K562 (cell line): Measurements from ENCODE around the gene GPR78. TPM values are rescaled to one million over a fixed set of nuclear protein-coding genes. Genes with fewer than 3 reads are reported as not detected.

Experiments
- ATAC-seq: fragments of 200-7000 bp; cut with Tn5 transposase; 3 replicates; pipeline ENCODE4 v1.9.1; 2020; ENCODE audit warnings: moderate library complexity
- BruUV-seq: library from RNA; stranded (reverse); fragments of 400-500 nt; replicated peaks from 2 replicates; lab custom pipeline; 2021; lab: Mats Ljungman, UMichigan
- CTCF ChIA-PET: fragments of 300-600 bp; formaldehyde crosslinking; extraction: SDS; loops from one replicate; lab custom pipeline; 2021; ENCODE audit warnings: low intra/inter-chr PET ratio; lab: Yijun Ruan, JAX
- POLR2A ChIA-PET: fragments of 300-600, 350-650 bp; sonication (Branson Sonifier 250); formaldehyde crosslinking; extraction: SDS; loops from one replicate; lab custom pipeline; 2021; ENCODE audit warnings: antibody characterized with exemption, inconsistent platforms; lab: Yijun Ruan, JAX
- DNase-seq, 4 experiments: peaks; one replicate each; pipeline versions ENCODE4 v3.0.0 to v3.0.0-alpha.2; 2011 to 2018; ENCODE audit warnings: low spot score in 3 of 4, mixed read lengths in 3 of 4; ENCODE audit errors: extremely low read depth in 1 of 4
- FAIRE-seq: peaks from 2 replicates; lab custom pipeline; 2011; peaks lifted over from hg19 to GRCh38; lab: Jason Lieb, UNC
- H2AFZ ChIP-seq: 2 replicates; pipeline ENCODE4 v1.6.0; 2011; ENCODE audit warnings: low read depth, low read length, control low read depth, inconsistent platforms
- H3K27ac ChIP-seq: fragments of 200-600 bp; 3 replicates; pipeline ENCODE4 v1.8.0; 2011; ENCODE audit warnings: low read depth, mild to moderate bottlenecking, control low read depth, inconsistent platforms, low read length, moderate library complexity, mixed read lengths; ENCODE audit errors: extremely low read depth
- H3K27me3 ChIP-seq, 2 experiments: fragments of 300-600 bp in 1 of 2; 2 replicates in 1 of 2; 3 replicates in 1 of 2; pipeline versions ENCODE4 v1.6.0 to v1.8.0; 2011; ENCODE audit warnings: inconsistent platforms in 2 of 2, low read length in 2 of 2, mild to moderate bottlenecking in 1 of 2, mixed read lengths in 1 of 2, moderate library complexity in 1 of 2; ENCODE audit not compliant: control insufficient read depth in 2 of 2, insufficient read depth in 2 of 2
- H3K36me3 ChIP-seq: fragments of 300-600 bp; 3 replicates; pipeline ENCODE4 v1.8.0; 2011; ENCODE audit warnings: mild to moderate bottlenecking, low read length, inconsistent platforms; ENCODE audit not compliant: control insufficient read depth, insufficient read depth
- H3K4me1 ChIP-seq, 2 experiments: fragments of 200-600 bp in 1 of 2; replicated peaks in 1 of 2; 2 replicates in 1 of 2; 3 replicates in 1 of 2; pipeline versions ENCODE4 v1.5.1 to v1.8.0; 2011; ENCODE audit warnings: inconsistent platforms in 2 of 2, low read length in 2 of 2, mild to moderate bottlenecking in 1 of 2, mixed read lengths in 1 of 2, moderate library complexity in 1 of 2; ENCODE audit not compliant: control insufficient read depth in 2 of 2, insufficient read depth in 2 of 2
- H3K4me2 ChIP-seq: 2 replicates; pipeline ENCODE4 v1.6.1; 2011; ENCODE audit warnings: low read length, control low read depth, inconsistent platforms, mixed read lengths; ENCODE audit not compliant: insufficient read depth
- H3K4me3 ChIP-seq: fragments of 200-600 bp; sonication (generic), shearing (Covaris generic); 2 replicates; pipeline ENCODE4 v1.5.1; 2016; ENCODE audit warnings: control low read depth, inconsistent platforms
- H3K79me2 ChIP-seq: fragments of 200-600 bp; 3 replicates; pipeline ENCODE4 v1.8.0; 2011; ENCODE audit warnings: low read length, inconsistent platforms; ENCODE audit not compliant: control insufficient read depth, insufficient read depth
- H3K9ac ChIP-seq, 2 experiments: 2 replicates each; pipeline versions ENCODE4 v1.6.0 to v1.6.1; 2011; ENCODE audit warnings: low read depth in 2 of 2, low read length in 2 of 2, control low read depth in 1 of 2, inconsistent platforms in 1 of 2, mild to moderate bottlenecking in 1 of 2, mixed read lengths in 1 of 2; ENCODE audit not compliant: insufficient read depth in 1 of 2
- H3K9me1 ChIP-seq: one replicate; pipeline ENCODE4 v1.6.0; 2011; ENCODE audit warnings: inconsistent platforms, mild to moderate bottlenecking, low read length, moderate library complexity; ENCODE audit not compliant: control insufficient read depth, insufficient read depth
- H3K9me3 ChIP-seq: replicated peaks from 2 replicates; pipeline ENCODE4 v1.5.1; 2011; ENCODE audit warnings: low read depth, low read length, inconsistent platforms; ENCODE audit not compliant: control insufficient read depth, insufficient read depth
- H4K20me1 ChIP-seq: replicated peaks from 2 replicates; pipeline ENCODE4 v1.6.1; 2011; ENCODE audit warnings: low read length, inconsistent platforms, mixed read lengths; ENCODE audit not compliant: control insufficient read depth, insufficient read depth
- DMBX1 ChIP-seq: fragments of 250-450 bp; sonication (Bioruptor Pico); IDR thresholded peaks from 2 replicates; pipeline ENCODE4 v1.8.0; 2022; ENCODE audit warnings: inconsistent platforms, mild to moderate bottlenecking, moderate library complexity, borderline replicate concordance
- HEY1 ChIP-seq: fragments of 250-450 bp; sonication (Bioruptor Pico); IDR thresholded peaks from 2 replicates; pipeline ENCODE4 v1.5.0; 2020; ENCODE audit warnings: mild to moderate bottlenecking, moderate library complexity, borderline replicate concordance
- PKNOX1 ChIP-seq: fragments of 450-650 bp; IDR thresholded peaks from 2 replicates; pipeline ENCODE4 v1.6.1; 2016
- SIX5 ChIP-seq, 2 experiments: IDR thresholded peaks; 2 replicates each; pipeline ENCODE4 v1.6.1; 2011; ENCODE audit warnings: low read length in 2 of 2, borderline replicate concordance in 1 of 2, low read depth in 1 of 2, mild to moderate bottlenecking in 1 of 2, moderate library complexity in 1 of 2; ENCODE audit not compliant: insufficient read depth in 1 of 2
- STAG1 ChIP-seq: sonication (generic); formaldehyde crosslinking; IDR thresholded peaks from 2 replicates; pipeline ENCODE4 v1.5.0; 2020; ENCODE audit warnings: missing genetic modification reagents, borderline replicate concordance
- TAF1 ChIP-seq: IDR thresholded peaks from 2 replicates; pipeline ENCODE4 v1.6.1; 2011; ENCODE audit warnings: mild to moderate bottlenecking, low read length, moderate library complexity; ENCODE audit not compliant: insufficient read depth, control insufficient read depth, severe bottlenecking; ENCODE audit errors: extremely low read depth
- TRIM24 ChIP-seq, 2 experiments: fragments of 450-650 bp; IDR thresholded peaks; 2 replicates each; pipeline ENCODE4 v1.6.1; 2016
- ZBTB8A ChIP-seq: fragments of 450-650 bp; IDR thresholded peaks from 2 replicates; pipeline ENCODE4 v1.6.1; 2018; ENCODE audit warnings: mild to moderate bottlenecking, moderate library complexity; ENCODE audit not compliant: partially characterized antibody
- ZC3H8 ChIP-seq: fragments of 450-650 bp; IDR thresholded peaks from 2 replicates; pipeline ENCODE4 v1.6.1; 2017
- WGBS: fragments of 100-300 bp; shearing (Covaris generic); methylation state at CpG from one replicate; pipeline ENCODE4 v1.1.6; 2016; ENCODE audit warnings: low coverage, mixed read lengths; ENCODE audit not compliant: insufficient coverage; ENCODE audit errors: missing lambda C conversion rate; 5-methylcytosine and 5-hydroxymethylcytosine counted together
- in situ Hi-C: fragments of 300-500 bp; cut with MboI; formaldehyde crosslinking; loops from 4 replicates; pipeline ENCODE4 v1.15.0; 2018; ENCODE audit warnings: inconsistent platforms, mixed read lengths
- intact Hi-C: fragments of 100-400 bp; cut with micrococcal nuclease; formaldehyde crosslinking; loops from 2 replicates; pipeline ENCODE4 v1.14.2; 2022
- polyA plus RNA-seq, 8 experiments: library from polyadenylated mRNA; depleted of rRNA in 4 of 8; stranded (reverse) in 5 of 8; unstranded in 3 of 8; fragments of >200 nt; fragmentation: Nextera tagmentation in 2 of 8; fragmentation: Illumina TruSeq in 1 of 8; extraction: Ambion mirVana in 2 of 8; extraction: Trizol in 1 of 8; gene quantifications; 2 replicates each; pipeline versions ENCODE4 v1.2.1 to v1.2.3, GENCODE V29; 2011 to 2014; ENCODE audit warnings: inconsistent platforms in 1 of 8, missing spikeins in 1 of 8
- total RNA-seq, 7 experiments: library from RNA; depleted of rRNA in 6 of 7; stranded (reverse); fragments of >200 nt in 6 of 7; fragmentation: Illumina TruSeq in 2 of 7; extraction: Trizol in 2 of 7; gene quantifications; 2 replicates each; pipeline versions ENCODE4 v1.2.1 to v1.2.3, GENCODE V29; 2011 to 2021; ENCODE audit warnings: low replicate concordance in 1 of 7
- TF ChIP-seq, protein P1 (sequence below): fragments of 250-450 bp; sonication (Bioruptor Pico); IDR thresholded peaks from 2 replicates; pipeline ENCODE4 v1.5.0; 2020; ENCODE audit warnings: mild to moderate bottlenecking, borderline replicate concordance
- TF ChIP-seq, protein P2 (sequence below), 2 experiments: fragments of 450-650 bp in 1 of 2; sonication (generic) in 1 of 2; formaldehyde crosslinking in 1 of 2; IDR thresholded peaks in 1 of 2; conservative IDR thresholded peaks in 1 of 2; 2 replicates each; pipeline versions ENCODE4 v1.6.1 to v1.8.1; 2016 to 2023; ENCODE audit warnings: mild to moderate bottlenecking in 2 of 2, moderate library complexity in 2 of 2, inconsistent platforms in 1 of 2, missing genetic modification reagents in 1 of 2

Gene GPR78
- total and polyA plus RNA-seq, 9 of the 15 experiments (the other 6 are each of a cell fraction or from before 2014, with no cell fraction given) = 0.04 to 0.13 (median 0.07) TPM; not detected in 4

- POLR2A ChIA-PET = interaction anchor here (2.0 kb wide), 1 partner anchor 39 kb away, joined by 6 read pairs; the partner anchor contains the start of gene CPZ
- Histone ChIP-seq H3K4me2 (no peak overlapping the region), H4K20me1 (no peaks in the 10 kb centered on the region; the same call in 1 of the 2 replicates), H3K9me1 (no peaks in the 10 kb centered on the region), H3K4me3 (no peak overlapping the region)
- no peak for DNase-seq
- WGBS = 28% methylated on average over 12 of the region's 12 CpGs
- TF ChIP-seq, protein P1, sequence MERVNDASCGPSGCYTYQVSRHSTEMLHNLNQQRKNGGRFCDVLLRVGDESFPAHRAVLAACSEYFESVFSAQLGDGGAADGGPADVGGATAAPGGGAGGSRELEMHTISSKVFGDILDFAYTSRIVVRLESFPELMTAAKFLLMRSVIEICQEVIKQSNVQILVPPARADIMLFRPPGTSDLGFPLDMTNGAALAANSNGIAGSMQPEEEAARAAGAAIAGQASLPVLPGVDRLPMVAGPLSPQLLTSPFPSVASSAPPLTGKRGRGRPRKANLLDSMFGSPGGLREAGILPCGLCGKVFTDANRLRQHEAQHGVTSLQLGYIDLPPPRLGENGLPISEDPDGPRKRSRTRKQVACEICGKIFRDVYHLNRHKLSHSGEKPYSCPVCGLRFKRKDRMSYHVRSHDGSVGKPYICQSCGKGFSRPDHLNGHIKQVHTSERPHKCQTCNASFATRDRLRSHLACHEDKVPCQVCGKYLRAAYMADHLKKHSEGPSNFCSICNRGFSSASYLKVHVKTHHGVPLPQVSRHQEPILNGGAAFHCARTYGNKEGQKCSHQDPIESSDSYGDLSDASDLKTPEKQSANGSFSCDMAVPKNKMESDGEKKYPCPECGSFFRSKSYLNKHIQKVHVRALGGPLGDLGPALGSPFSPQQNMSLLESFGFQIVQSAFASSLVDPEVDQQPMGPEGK (CRISPR knock-in tag) = no peak
- TF ChIP-seq ZBTB8A = no peak
- TF ChIP-seq HEY1 (CRISPR knock-in tag) = no peak
- TF ChIP-seq, protein P2, sequence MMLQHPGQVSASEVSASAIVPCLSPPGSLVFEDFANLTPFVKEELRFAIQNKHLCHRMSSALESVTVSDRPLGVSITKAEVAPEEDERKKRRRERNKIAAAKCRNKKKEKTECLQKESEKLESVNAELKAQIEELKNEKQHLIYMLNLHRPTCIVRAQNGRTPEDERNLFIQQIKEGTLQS (IDR thresholded peaks at IDR 0.05) = no peak
- TF ChIP-seq, protein P2 (CRISPR knock-in tag; conservative IDR thresholded peaks at IDR 0.05) = no peak
- no peak for TF ChIP-seq ZC3H8
- TF ChIP-seq TAF1 = no peak
- TF ChIP-seq DMBX1 = no peak
- TF ChIP-seq PKNOX1 = no peak
- no peak for TF ChIP-seq STAG1 (CRISPR knock-in tag)
- no peak for TF ChIP-seq TRIM24 (IDR thresholded peaks at IDR 0.05)
- no peak for TF ChIP-seq SIX5 (IDR thresholded peaks at IDR 0.05; ENCODE audit: borderline replicate concordance in 1 of 2, insufficient read depth in 1 of 2, low read depth in 1 of 2, low read length in 2 of 2)
- TF ChIP-seq, all 486 proteins: peak for 0
- FAIRE-seq (no peak), ATAC-seq (no peak)
- H3K9me3 ChIP-seq = no peaks in the 10 kb centered on the region
- H3K27me3 ChIP-seq = peaks cover 0 to 12% of the 10 kb centered on the region in 2 experiments; a peak in 3 of 5 replicates
- H3K36me3 ChIP-seq = no peaks in the 10 kb centered on the region
- H3K4me1 ChIP-seq = peaks cover 9 to 15% of the 10 kb centered on the region in 2 experiments
- CTCF ChIA-PET = no interaction called here
- in situ Hi-C loops = no loop called here
- H3K9ac ChIP-seq = no peak overlapping the region; a peak in 1 of 4 replicates
- intact Hi-C loops = no loop called here
- H3K79me2 ChIP-seq = no peaks in the 10 kb centered on the region
- H3K27ac ChIP-seq = no peak overlapping the region
- no peak overlapping the region for H2AFZ ChIP-seq
- BruUV-seq = no TSS peak
These were observed 26.2 kb upstream of the GPR78 start for GRCh38 chr4:8553991-8554405.
